Measurements from ENCODE around the gene ISOC2. TPM values are rescaled to one million over a fixed set of nuclear protein-coding genes. Genes with fewer than 3 reads are reported as not detected.
"Not testable (repeated sequence)": the region's sequence is repeated elsewhere in the genome, so short reads cannot be mapped to it uniquely, and the experiment has no call there.

The ISOC2 gene
- total and polyA plus RNA-seq, 4 donors = 49.1 to 181 (median 118) TPM

DNA sequence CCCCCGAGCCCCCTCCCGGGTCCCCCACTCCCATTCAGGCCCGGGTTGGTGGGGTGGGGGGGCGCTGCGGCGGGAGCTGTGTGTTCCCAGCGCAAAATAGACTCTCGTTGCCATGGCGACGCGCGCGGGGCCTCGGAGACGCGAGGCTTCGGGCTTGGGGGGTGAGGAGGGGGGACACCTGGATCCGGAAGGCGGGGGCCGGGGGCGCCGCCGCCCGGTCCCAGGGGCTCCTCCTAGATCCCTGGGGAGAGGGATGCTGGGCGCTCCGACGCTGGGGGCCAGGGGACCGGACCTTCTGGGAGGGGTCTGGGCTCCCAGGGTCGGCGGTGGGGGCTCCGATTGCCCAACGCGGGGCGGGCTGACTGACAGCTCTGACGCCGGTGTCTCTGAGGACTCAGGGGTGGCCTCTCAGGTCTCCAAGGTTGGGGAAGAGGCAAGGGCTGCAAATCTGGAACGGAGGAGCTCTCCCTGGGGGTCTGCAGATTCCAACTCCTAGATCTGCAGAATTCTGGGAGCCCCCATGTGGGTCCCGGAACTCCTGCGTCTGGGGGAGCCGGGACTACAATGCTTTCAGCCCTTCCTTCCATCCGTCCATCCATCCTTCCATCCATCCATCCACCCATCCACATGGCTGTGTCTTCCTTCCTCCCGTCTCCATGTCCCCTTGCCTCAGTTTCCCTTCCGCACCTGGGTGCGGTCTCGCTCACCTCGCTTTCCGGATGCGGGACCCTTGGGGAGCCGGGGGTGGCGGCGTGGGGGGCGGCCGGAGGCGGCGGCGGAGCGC is 9.3 kb downstream of the ISOC2 start (continued):
- no peak for TF ChIP-seq MAX (IDR thresholded peaks at IDR 0.05)
- TF ChIP-seq HNF4A (conservative IDR thresholded peaks at IDR 0.05) = no peak
- TF ChIP-seq JUND (IDR thresholded peaks at IDR 0.05) = no peak
- no peak for TF ChIP-seq SP1 (IDR thresholded peaks at IDR 0.05)
- no peak for TF ChIP-seq NR2F2 (IDR thresholded peaks at IDR 0.05)
- no peak for TF ChIP-seq HNF4G (IDR thresholded peaks at IDR 0.05)

- no peak for TF ChIP-seq MAX (IDR thresholded peaks at IDR 0.05)
- no peak for TF ChIP-seq HNF4A (conservative IDR thresholded peaks at IDR 0.05)
- no peak for TF ChIP-seq JUND (IDR thresholded peaks at IDR 0.05)
- TF ChIP-seq SP1 (IDR thresholded peaks at IDR 0.05) = no peak
- H3K9ac ChIP-seq (ENCODE audit: low read depth in 1 of 2, low read length in 2 of 2) = no peak overlapping the region
- H3K4me1 ChIP-seq (ENCODE audit: control insufficient read depth in 4 of 4, insufficient read depth in 4 of 4, low read length in 3 of 4) = peaks cover 0 to 2% (median 0%) of the 10 kb centered on the region in 4 donors
- no peak for DNase-seq (ENCODE audit: low spot score)
- no peak overlapping the region for H3K4me3 ChIP-seq (ENCODE audit: low read depth in 1 of 3, low read length in 3 of 3)
- no peak overlapping the region for H3K27ac ChIP-seq (ENCODE audit: low read depth in 1 of 2, low read length in 2 of 2)
- peaks cover 0 to 11% (median 3%) of the 10 kb centered on the region in 4 donors for H3K36me3 ChIP-seq (ENCODE audit: control insufficient read depth in 4 of 4, insufficient read depth in 3 of 4, low read depth in 1 of 4, low read length in 3 of 4)
- WGBS = 4% methylated on average over 80 of the region's 80 CpGs
- H3K27me3 ChIP-seq (ENCODE audit: control insufficient read depth in 4 of 4, insufficient read depth in 4 of 4, low read length in 3 of 4) = no peaks in the 10 kb centered on the region
- no peaks in the 10 kb centered on the region for H3K9me3 ChIP-seq (ENCODE audit: control insufficient read depth in 4 of 4, low read length in 3 of 4)
Measured at GRCh38 chr19:55451163-55451964, 10.1 kb downstream of the ISOC2 start.

GRCh38 chr19:55449469-55449868 is 12.0 kb downstream of the ISOC2 start:
- TF ChIP-seq YY1 (IDR thresholded peaks at IDR 0.05) (no peak), MAX (IDR thresholded peaks at IDR 0.05) (no peak), NR2F2 (IDR thresholded peaks at IDR 0.05) (no peak), JUND (IDR thresholded peaks at IDR 0.05) (no peak), EGR1 (IDR thresholded peaks at IDR 0.05; ENCODE audit: low read depth in 2 of 2) (no peak), FOXA2 (IDR thresholded peaks at IDR 0.05) (no peak), RXRA (IDR thresholded peaks at IDR 0.05) (no peak), TAF1 (conservative IDR thresholded peaks at IDR 0.05) (no peak), HNF4A (conservative IDR thresholded peaks at IDR 0.05) (no peak), FOXA1 (IDR thresholded peaks at IDR 0.05) (no peak), SP1 (IDR thresholded peaks at IDR 0.05) (no peak), RAD21 (IDR thresholded peaks at IDR 0.05) (no peak), GABPA (IDR thresholded peaks at IDR 0.05 in 1 of 2, conservative IDR thresholded peaks at IDR 0.05 in 1 of 2) (no peak)
- TF ChIP-seq, protein P1, sequence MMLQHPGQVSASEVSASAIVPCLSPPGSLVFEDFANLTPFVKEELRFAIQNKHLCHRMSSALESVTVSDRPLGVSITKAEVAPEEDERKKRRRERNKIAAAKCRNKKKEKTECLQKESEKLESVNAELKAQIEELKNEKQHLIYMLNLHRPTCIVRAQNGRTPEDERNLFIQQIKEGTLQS (IDR thresholded peaks at IDR 0.05) = no peak
- TF ChIP-seq, protein P2, sequence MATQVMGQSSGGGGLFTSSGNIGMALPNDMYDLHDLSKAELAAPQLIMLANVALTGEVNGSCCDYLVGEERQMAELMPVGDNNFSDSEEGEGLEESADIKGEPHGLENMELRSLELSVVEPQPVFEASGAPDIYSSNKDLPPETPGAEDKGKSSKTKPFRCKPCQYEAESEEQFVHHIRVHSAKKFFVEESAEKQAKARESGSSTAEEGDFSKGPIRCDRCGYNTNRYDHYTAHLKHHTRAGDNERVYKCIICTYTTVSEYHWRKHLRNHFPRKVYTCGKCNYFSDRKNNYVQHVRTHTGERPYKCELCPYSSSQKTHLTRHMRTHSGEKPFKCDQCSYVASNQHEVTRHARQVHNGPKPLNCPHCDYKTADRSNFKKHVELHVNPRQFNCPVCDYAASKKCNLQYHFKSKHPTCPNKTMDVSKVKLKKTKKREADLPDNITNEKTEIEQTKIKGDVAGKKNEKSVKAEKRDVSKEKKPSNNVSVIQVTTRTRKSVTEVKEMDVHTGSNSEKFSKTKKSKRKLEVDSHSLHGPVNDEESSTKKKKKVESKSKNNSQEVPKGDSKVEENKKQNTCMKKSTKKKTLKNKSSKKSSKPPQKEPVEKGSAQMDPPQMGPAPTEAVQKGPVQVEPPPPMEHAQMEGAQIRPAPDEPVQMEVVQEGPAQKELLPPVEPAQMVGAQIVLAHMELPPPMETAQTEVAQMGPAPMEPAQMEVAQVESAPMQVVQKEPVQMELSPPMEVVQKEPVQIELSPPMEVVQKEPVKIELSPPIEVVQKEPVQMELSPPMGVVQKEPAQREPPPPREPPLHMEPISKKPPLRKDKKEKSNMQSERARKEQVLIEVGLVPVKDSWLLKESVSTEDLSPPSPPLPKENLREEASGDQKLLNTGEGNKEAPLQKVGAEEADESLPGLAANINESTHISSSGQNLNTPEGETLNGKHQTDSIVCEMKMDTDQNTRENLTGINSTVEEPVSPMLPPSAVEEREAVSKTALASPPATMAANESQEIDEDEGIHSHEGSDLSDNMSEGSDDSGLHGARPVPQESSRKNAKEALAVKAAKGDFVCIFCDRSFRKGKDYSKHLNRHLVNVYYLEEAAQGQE (IDR thresholded peaks at IDR 0.05) = no peak
- Histone ChIP-seq H3K9ac (ENCODE audit: low read depth in 1 of 2, low read length in 2 of 2) (no peak overlapping the region), H3K9me3 (ENCODE audit: control insufficient read depth in 4 of 4, low read length in 3 of 4) (no peaks in the 10 kb centered on the region), H3K27me3 (ENCODE audit: control insufficient read depth in 4 of 4, insufficient read depth in 4 of 4, low read length in 3 of 4) (peaks cover 0 to 5% (median 2%) of the 10 kb centered on the region in 4 donors), H3K4me1 (ENCODE audit: control insufficient read depth in 4 of 4, insufficient read depth in 4 of 4, low read length in 3 of 4) (no peaks in the 10 kb centered on the region), H3K4me3 (ENCODE audit: low read depth in 1 of 3, low read length in 3 of 3) (no peak overlapping the region), H3K27ac (ENCODE audit: low read depth in 1 of 2, low read length in 2 of 2) (no peak overlapping the region), H3K36me3 (ENCODE audit: control insufficient read depth in 4 of 4, insufficient read depth in 3 of 4, low read depth in 1 of 4, low read length in 3 of 4) (peaks cover 0 to 6% (median 2%) of the 10 kb centered on the region in 4 donors)
- WGBS = 32% methylated on average over 16 of the region's 16 CpGs
- no peak for DNase-seq (ENCODE audit: low spot score)

DNA sequence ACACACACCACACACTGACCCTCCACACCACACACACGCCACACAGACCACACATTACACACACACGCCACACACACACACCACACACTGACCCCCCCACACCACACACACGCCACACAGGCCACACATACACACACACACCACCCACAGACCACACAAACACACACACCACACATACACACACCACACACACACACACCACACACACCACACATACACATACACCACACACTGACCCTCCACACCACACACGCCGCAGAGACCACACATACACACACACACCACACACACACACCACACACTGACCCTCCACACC is 13.3 kb downstream of the ISOC2 start:
- DNase-seq (ENCODE audit: low spot score); H3K4me3 ChIP-seq (ENCODE audit: low read depth in 1 of 3, low read length in 3 of 3); H3K9ac ChIP-seq (ENCODE audit: low read depth in 1 of 2, low read length in 2 of 2); H3K27me3 ChIP-seq (ENCODE audit: control insufficient read depth in 4 of 4, insufficient read depth in 4 of 4, low read length in 3 of 4); H3K36me3 ChIP-seq (ENCODE audit: control insufficient read depth in 4 of 4, insufficient read depth in 3 of 4, low read depth in 1 of 4, low read length in 3 of 4); H3K9me3 ChIP-seq (ENCODE audit: control insufficient read depth in 4 of 4, low read length in 3 of 4); H3K4me1 ChIP-seq (ENCODE audit: control insufficient read depth in 4 of 4, insufficient read depth in 4 of 4, low read length in 3 of 4); H3K27ac ChIP-seq (ENCODE audit: low read depth in 1 of 2, low read length in 2 of 2): not testable (repeated sequence)
- 92% methylated on average over 5 of the region's 5 CpGs for WGBS
